ENCODE data around the gene TRABD. TPM values are rescaled to one million over a fixed set of nuclear protein-coding genes. Genes with fewer than 3 reads are reported as not detected.

TRABD gene
- total RNA-seq, 1 donor from 2014 or later, result 11.3 TPM

- DNase-seq (ENCODE audit: low read depth in 2 of 2), result peak; percentile 24 to 28
These were observed 1.2 kb downstream of the TRABD start for GRCh38 chr22:50186761-50187523.

DNA sequence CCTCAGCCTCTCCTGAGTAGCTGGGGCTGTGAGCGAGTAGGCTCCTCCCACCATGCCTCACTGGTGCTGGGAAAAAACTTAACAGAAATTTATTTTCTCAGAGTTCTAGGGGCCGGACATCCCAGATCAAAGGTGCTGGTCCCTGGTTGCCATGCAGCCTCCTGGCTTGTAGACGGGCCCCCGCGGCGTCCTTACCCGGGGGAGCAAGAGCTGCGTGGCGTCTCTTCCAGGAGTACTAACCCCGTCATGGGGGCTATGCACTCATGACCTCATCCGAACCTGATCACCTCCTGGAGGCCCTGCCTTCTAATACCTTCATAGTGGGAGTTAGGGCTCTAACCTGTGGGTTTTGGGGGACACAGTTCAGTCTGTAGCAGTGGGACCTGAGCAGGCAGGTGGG lies 2.6 kb downstream of the TRABD start:
- no peak for DNase-seq (ENCODE audit: low read depth in 2 of 2)

DNA sequence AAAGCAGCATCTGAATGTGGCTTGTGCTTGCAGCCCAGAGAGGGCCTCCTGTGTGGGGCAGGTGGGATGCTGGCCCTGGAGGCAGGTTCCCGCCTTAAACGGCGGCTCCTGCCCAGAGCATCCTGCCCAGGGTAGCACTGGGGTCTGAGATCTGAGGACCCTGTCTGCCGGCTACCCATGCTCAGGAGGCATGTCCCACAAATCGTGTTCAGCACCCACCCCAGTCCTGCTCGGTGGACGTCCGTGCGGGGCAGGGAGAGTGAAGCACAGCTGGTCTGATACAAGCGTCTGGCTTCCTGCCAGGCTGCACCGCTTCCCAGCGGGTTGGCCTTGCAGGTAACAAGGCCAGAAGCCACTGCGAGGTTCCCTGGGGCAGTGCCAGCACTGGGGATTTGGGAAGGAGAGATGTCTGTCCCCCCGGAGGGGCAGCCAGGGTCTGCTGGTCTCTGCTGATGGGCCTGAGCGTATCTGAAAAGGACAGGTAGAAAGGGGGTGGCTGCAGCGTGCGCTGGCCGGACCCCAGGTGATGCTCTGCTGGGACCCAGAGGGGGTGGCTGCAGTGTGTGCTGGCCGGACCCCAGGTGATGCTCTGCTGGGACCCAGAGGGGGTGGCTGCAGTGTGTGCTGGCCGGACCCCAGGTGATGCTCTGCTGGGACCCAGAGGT lies 3.6 kb downstream of the TRABD start:
- no peak for DNase-seq (ENCODE audit: low read depth in 2 of 2)

GRCh38 chr22:50189849-50190181 lies 4.1 kb downstream of the TRABD start:
- no peak for DNase-seq (ENCODE audit: low read depth in 2 of 2)

DNA sequence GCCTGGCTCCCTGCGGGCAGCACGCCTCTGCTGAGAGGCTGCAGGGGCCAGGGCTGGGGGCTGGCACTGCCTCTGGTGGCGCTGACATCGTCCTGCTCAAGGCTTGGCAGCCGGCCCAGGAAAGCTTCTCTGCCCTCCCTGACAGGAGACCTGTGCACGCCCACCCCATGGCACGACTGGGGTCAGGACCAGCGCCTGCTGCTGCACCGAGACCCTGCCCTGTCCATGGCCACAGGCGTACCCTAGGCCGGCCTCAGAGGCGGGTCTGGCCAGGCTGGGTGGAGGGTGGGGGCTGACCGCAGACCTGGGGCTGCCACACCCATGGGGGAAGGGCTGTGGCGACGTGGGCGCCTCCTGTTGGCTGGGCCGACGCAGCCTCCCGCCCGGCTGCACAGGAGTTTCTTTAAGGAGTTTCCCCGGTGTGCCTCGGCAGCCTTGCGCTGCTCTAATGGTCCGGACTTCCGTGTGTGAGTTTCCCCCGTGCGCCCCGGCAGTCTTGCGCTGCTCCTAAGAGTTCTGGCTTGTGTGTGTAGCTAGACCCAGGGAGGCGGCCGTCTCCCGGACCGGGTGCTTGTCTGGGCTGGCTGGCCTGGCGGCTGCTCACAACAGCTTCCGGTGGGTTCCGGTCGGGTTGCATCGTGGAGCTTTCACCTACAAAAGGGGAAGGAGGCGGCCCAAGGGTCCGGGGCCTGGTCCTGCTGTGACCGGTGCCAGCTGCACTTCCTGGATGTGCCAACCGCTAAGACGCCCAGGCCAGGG lies 4.6 kb downstream of the TRABD start:
- DNase-seq (ENCODE audit: low read depth in 2 of 2), result peak; percentile 53 to 56

DNA sequence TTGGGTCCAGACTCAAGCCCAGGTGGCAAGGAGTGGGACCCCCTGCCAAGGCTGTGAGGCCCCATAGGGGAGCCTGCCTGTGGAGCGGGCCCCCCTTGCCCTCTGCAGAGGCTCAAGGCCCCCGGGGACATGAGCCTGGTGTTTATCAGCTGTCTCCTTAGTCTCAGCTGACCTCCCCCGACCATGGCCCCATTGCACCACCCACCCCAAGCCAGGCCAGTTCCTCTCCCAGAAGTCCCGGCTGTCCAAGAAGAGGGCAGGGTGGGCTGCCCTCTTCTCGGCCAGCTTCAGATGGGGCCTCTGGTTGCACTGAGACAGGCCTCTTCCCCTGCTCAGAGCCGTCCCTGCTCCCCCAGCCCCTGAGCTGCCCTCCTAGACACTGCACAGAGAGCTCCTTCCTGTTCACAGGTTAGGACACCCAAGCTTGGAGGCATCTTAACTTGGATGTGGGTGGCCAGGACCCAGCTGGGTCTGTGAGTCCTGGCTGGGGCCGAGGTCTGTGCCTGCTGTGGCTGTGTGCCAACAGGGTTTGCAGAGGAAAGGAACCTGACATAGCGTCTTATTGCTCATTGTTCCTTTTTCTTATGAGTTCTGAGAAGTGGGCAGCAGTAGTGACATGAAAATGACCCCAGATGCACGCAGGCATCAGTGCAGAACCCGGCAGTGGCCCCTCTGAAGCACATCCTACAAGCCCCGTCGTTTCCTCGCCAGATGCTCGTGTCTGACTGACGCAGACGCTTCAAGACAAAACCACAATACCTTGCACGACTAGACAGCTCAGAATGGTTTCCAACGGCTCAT lies 5.4 kb downstream of the TRABD start:
- peak in 1 of 2 donors; percentile 37 for DNase-seq (ENCODE audit: low read depth in 2 of 2)

- no peak for DNase-seq (ENCODE audit: low read depth in 2 of 2)
These were observed 6.9 kb downstream of the TRABD start for GRCh38 chr22:50192436-50193204.

GRCh38 chr22:50193621-50194020 lies 7.9 kb downstream of the TRABD start:
- DNase-seq (ENCODE audit: low read depth in 2 of 2), result no peak

DNA sequence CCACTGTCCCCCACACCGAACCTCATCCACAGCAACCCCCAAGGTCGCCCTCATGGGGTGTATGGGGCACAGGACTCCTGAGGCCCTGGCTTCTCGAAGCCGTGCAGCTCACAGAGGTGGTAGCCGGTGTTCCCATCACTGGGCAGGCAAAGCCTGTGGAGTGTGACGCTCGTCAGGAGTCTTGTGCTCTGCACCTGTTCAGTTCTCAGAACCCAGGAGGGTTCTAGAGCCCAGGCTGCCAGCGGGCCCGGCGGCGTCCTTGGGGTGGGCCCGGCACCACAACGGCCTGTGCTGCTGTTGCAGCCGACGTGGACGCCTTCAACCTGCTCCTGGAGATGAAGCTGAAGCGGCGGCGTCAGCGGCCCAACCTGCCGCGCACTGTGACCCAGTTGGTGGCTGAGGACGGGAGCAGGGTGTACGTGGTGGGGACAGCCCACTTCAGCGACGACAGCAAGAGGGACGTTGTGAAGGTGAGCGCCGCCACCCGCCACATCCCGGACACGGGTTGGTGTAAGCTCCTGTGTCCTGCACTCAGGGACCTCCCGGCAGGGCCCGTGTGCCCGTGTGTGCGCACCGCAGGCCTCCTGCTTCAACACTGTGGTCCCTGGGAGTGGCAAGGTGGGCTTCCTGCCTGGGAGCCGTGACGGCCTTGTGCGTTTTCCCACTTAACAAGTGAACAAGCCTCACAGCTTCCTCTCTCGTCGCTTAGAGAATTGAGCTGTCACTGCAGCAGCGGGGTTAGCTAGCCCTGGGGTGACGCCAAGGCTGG lies 8.5 kb downstream of the TRABD start:
- no peak for DNase-seq (ENCODE audit: low read depth in 2 of 2)

DNA sequence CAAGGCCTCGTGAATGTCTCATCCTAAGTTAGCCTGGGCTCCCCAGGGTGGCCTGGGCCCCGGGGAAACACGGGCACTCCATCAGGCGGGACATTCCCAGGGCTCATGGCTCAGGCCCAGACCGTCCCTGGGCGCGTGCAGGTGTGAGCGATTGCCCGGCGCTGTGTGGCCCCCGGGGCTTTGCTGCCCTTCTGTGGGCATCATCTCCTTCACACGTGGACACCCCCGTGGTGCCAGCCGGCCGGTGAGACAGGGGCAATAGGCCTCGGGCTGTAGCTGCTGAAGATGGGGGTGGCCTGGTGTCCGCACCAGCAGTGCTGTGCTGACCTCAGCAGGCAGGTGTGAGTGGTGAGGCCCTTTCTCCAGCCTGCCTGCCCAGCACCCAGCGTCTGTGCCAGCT lies 10.5 kb downstream of the TRABD start:
- DNase-seq (ENCODE audit: low read depth in 2 of 2), result no peak

DNA sequence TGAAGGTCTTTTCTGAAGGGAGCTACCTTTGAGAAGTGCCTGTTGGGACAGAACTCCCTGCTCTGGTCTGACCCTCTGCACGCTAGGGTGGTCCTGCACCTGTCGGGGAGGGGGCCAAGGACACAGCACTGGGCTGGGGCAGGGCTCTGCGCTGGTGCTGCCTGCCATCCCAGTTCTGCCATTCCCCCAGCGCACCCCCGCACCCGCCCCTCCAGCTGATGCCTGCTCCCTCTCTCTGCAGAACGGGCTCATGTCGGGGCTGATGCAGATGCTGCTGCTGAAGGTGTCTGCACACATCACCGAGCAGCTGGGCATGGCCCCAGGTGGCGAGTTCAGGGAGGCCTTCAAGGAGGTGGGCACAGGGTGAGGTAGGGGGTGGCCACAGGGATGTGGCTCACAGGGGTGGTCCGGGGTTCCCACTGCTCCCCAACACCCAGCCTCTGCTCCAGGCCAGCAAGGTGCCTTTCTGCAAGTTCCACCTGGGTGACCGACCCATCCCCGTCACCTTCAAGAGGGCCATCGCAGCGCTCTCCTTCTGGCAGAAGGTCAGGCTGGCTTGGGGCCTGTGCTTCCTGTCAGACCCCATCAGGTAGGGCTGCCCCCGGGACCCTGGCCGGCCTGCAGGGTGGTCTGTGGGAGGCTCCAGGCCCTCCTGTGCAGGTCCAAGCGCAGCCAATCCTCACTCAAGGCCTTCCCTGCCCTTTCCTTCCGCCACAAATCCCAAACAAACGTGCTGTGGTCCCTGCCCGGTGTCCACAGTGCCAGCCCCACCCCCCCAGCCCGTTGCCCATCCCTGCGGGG lies 11.5 kb downstream of the TRABD start:
- DNase-seq (ENCODE audit: low read depth in 2 of 2), result no peak

GRCh38 chr22:50197856-50198623 lies 12.3 kb downstream of the TRABD start:
- no peak for DNase-seq (ENCODE audit: low read depth in 2 of 2)

- no peak for DNase-seq (ENCODE audit: low read depth in 2 of 2)
These were observed 12.9 kb downstream of the TRABD start for GRCh38 chr22:50198624-50199017.

- no peak for DNase-seq (ENCODE audit: low read depth in 2 of 2)
These were observed 13.6 kb downstream of the TRABD start for GRCh38 chr22:50199251-50199721.

GRCh38 chr22:50199829-50200460 lies 14.2 kb downstream of the TRABD start:
- DNase-seq (ENCODE audit: low read depth in 2 of 2), result peak in 1 of 2 donors; percentile 27

DNA sequence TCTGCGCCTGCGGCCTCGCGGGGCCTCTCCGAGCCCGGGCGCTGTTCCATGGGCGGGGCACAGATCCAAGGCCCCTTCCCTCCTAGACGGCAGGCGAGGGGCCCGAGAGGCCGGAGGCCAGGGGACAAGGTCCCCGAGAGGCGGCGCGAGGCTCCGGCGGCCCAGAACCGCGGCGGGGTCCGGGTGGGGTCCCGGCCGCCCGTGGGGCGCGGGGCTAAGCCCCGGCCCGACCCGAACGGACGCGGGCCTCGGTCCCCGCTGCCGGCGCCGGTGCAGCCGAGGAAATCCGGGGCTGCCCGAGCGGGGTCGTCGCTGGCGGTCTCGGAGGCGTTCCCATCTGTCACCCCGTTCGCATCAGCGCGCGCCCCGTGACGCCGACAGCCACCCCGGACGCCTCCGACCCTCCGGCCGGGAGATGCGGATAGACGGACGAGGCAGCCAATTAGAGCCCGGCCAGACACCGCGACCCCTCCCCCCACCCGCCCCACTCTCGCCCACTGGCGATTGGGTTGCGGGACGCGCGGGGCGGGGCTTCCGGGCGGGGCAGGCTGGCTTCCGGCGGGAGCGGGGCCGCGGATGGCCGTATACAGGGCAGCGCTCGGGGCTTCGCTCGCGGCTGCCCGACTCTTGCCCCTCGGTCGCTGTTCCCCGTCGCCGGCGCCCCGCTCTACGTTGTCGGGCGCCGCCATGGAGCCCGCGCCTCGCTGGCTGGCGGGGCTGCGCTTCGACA lies 14.9 kb downstream of the TRABD start, which contains the start of gene SELENOO:
Gene SELENOO (plus strand): TSS at position 551 of the 730 bp plus-strand sequence. CDS start 26 bp downstream, at position 577.
- DNase-seq (ENCODE audit: low read depth in 2 of 2), result peak; percentile 84 to 87

All from lung microvascular endothelial cell (primary cell).